Endothelial cell of umbilical vein (primary cell): ENCODE measurements around the gene CIB4. TPM values are rescaled to one million over a fixed set of nuclear protein-coding genes. Genes with fewer than 3 reads are reported as not detected.

Source experiments
- BruUV-seq: library from RNA; stranded (reverse); fragments of 400-500 nt; replicated peaks from 2 replicates; lab custom pipeline; 2021; lab: Mats Ljungman, UMichigan
- CTCF ChIA-PET: fragments of 300-600, 350-600 bp; sonication (Branson Sonifier 250); formaldehyde crosslinking; loops from one replicate; lab custom pipeline; 2021; ENCODE audit warnings: antibody characterized with exemption, inconsistent platforms; lab: Charles Lee
- POLR2A ChIA-PET: fragments of 300-600, 350-600 bp; sonication (Branson Sonifier 250); formaldehyde crosslinking; loops from one replicate; lab custom pipeline; 2021; ENCODE audit warnings: antibody characterized with exemption, inconsistent platforms; lab: Charles Lee
- DNase-seq: peaks from one replicate; pipeline ENCODE4 v3.0.0-alpha.2; 2011; ENCODE audit warnings: low read depth, low spot score
- FAIRE-seq: peaks from 2 replicates; lab custom pipeline; 2011; peaks lifted over from hg19 to GRCh38; lab: Jason Lieb, UNC
- H2AFZ ChIP-seq: 2 replicates; pipeline ENCODE4 v1.6.0; 2012; ENCODE audit warnings: low read depth, low read length, control low read depth, inconsistent platforms
- H3K27ac ChIP-seq: 2 replicates; pipeline ENCODE4 v1.5.1; 2011; ENCODE audit warnings: low read depth, mild to moderate bottlenecking, control low read depth, low read length, moderate library complexity; ENCODE audit not compliant: insufficient read depth
- H3K27me3 ChIP-seq, 2 experiments: 2 replicates each; pipeline versions ENCODE4 v1.6.0 to v1.6.1; 2011; ENCODE audit warnings: low read length in 2 of 2, mixed read lengths in 1 of 2; ENCODE audit not compliant: control insufficient read depth in 2 of 2, insufficient read depth in 2 of 2
- H3K36me3 ChIP-seq, 2 experiments: 2 replicates in 1 of 2; 3 replicates in 1 of 2; pipeline ENCODE4 v1.5.1; 2011; ENCODE audit warnings: low read length in 2 of 2, mild to moderate bottlenecking in 1 of 2, moderate library complexity in 1 of 2; ENCODE audit not compliant: control insufficient read depth in 2 of 2, insufficient read depth in 2 of 2; ENCODE audit errors: extremely low read depth in 1 of 2
- H3K4me1 ChIP-seq: 3 replicates; pipeline ENCODE4 v1.5.1; 2011; ENCODE audit warnings: mild to moderate bottlenecking, low read length; ENCODE audit not compliant: control insufficient read depth, insufficient read depth; ENCODE audit errors: extremely low read depth
- H3K4me2 ChIP-seq: 2 replicates; pipeline ENCODE4 v1.6.1; 2011; ENCODE audit warnings: low read length, control low read depth, mixed read lengths; ENCODE audit not compliant: insufficient read depth
- H3K4me3 ChIP-seq, 3 experiments: fragments of 200-600 bp in 1 of 3; sonication (generic), shearing (Covaris generic) in 1 of 3; replicated peaks in 1 of 3; 2 replicates each; pipeline ENCODE4 v1.5.1; 2011 to 2016; ENCODE audit warnings: control low read depth in 3 of 3, low read length in 3 of 3, mild to moderate bottlenecking in 2 of 3, inconsistent platforms in 1 of 3, low read depth in 1 of 3, moderate library complexity in 1 of 3; ENCODE audit not compliant: insufficient read depth in 1 of 3
- H3K79me2 ChIP-seq: 2 replicates; pipeline ENCODE4 v1.6.0; 2012; ENCODE audit warnings: low read length, inconsistent platforms; ENCODE audit not compliant: control insufficient read depth, insufficient read depth
- H3K9ac ChIP-seq: replicated peaks from 2 replicates; pipeline ENCODE3; 2011; ENCODE audit warnings: low read length, control low read depth; ENCODE audit not compliant: insufficient read depth; ENCODE audit errors: extremely low read depth
- H3K9me1 ChIP-seq: replicated peaks from 3 replicates; pipeline ENCODE4 v1.6.0; 2011; ENCODE audit warnings: mild to moderate bottlenecking, low read length; ENCODE audit not compliant: control insufficient read depth, insufficient read depth; ENCODE audit errors: extremely low read depth
- H3K9me3 ChIP-seq: replicated peaks from 2 replicates; pipeline ENCODE4 v1.5.1; 2012; ENCODE audit warnings: low read length, inconsistent platforms; ENCODE audit not compliant: control insufficient read depth, insufficient read depth
- H4K20me1 ChIP-seq: replicated peaks from 2 replicates; pipeline ENCODE3; 2011; ENCODE audit warnings: mild to moderate bottlenecking, low read length; ENCODE audit not compliant: control insufficient read depth, insufficient read depth; ENCODE audit errors: extremely low read depth
- CTCF ChIP-seq, 2 donors: IDR thresholded peaks; 1 replicate in 1 of 2; 2 replicates in 1 of 2; pipeline ENCODE4 v1.5.1; 2011; ENCODE audit warnings: low read length in 2 of 2, mild to moderate bottlenecking in 2 of 2, moderate library complexity in 2 of 2, control low read depth in 1 of 2, inconsistent platforms in 1 of 2, low read depth in 1 of 2; ENCODE audit not compliant: insufficient read depth in 1 of 2; ENCODE audit errors: extremely low read depth in 1 of 2
- EZH2 ChIP-seq: IDR thresholded peaks from 2 replicates; pipeline ENCODE4 v1.6.1; 2012; ENCODE audit warnings: borderline replicate concordance, low read depth, mild to moderate bottlenecking, moderate library complexity, low read length, inconsistent platforms; ENCODE audit not compliant: severe bottlenecking
- FOS ChIP-seq: IDR thresholded peaks from 2 replicates; pipeline ENCODE4 v1.6.1; 2011; ENCODE audit warnings: mild to moderate bottlenecking, low read length, moderate library complexity, borderline replicate concordance; ENCODE audit not compliant: insufficient read depth
- GATA2 ChIP-seq: IDR thresholded peaks from 2 replicates; pipeline ENCODE4 v1.7.0; 2011; ENCODE audit warnings: low read depth, mild to moderate bottlenecking, moderate library complexity, mixed read lengths, low read length; ENCODE audit not compliant: insufficient read length, insufficient read depth
- JUN ChIP-seq: IDR thresholded peaks from 2 replicates; pipeline ENCODE4 v1.6.1; 2011; ENCODE audit warnings: borderline replicate concordance, low read depth; ENCODE audit not compliant: insufficient read length, insufficient read depth
- MAX ChIP-seq: IDR thresholded peaks from 2 replicates; pipeline ENCODE4 v1.6.1; 2011; ENCODE audit not compliant: insufficient read depth, insufficient read length
- MYC ChIP-seq: IDR thresholded peaks from one replicate; pipeline ENCODE4 v1.6.1; 2011; ENCODE audit warnings: mild to moderate bottlenecking, low read depth, low read length
- POLR2A ChIP-seq: IDR thresholded peaks from 2 replicates; pipeline ENCODE4 v1.6.1; 2012; ENCODE audit warnings: low read depth, mild to moderate bottlenecking, control low read depth, low read length
- POLR2AphosphoS5 ChIP-seq: IDR thresholded peaks from 2 replicates; pipeline ENCODE4 v1.6.1; 2012; ENCODE audit warnings: low read depth, mild to moderate bottlenecking, control low read depth, low read length, moderate library complexity; ENCODE audit not compliant: insufficient read depth
- dilution Hi-C: fragments of 300-500 bp; cut with MboI; formaldehyde crosslinking; loops from one replicate; pipeline ENCODE4 v1.15.0; 2019; ENCODE audit warnings: low sequenced_read_pairs; ENCODE audit not compliant: extremely low pct_ligation_motif_present
- intact Hi-C: fragments of 100-400 bp; cut with micrococcal nuclease; formaldehyde crosslinking; loops from one replicate; pipeline ENCODE4 v1.10.0; 2022
- polyA plus RNA-seq, 4 experiments: library from polyadenylated mRNA; depleted of rRNA in 3 of 4; stranded (reverse) in 3 of 4; unstranded in 1 of 4; fragments of >200 nt; gene quantifications; 2 replicates each; pipeline versions ENCODE4 v1.2.1 to v1.2.3, GENCODE V29; 2011 to 2012; ENCODE audit warnings: missing spikeins in 1 of 4
- total RNA-seq: library from RNA; stranded (reverse); gene quantifications from 2 replicates; pipeline ENCODE4 v1.2.3, GENCODE V29; 2021

Gene CIB4
- total and polyA plus RNA-seq, 2 donors (not counting 3 experiments of a cell fraction or from before 2014, with no cell fraction given) = not detected

GRCh38 chr2:26536371-26537068 is 104.6 kb downstream of the CIB4 start:
- peaks cover 0 to 2% of the 10 kb centered on the region in 2 experiments for H3K27me3 ChIP-seq
- H3K36me3 ChIP-seq = no peaks in the 10 kb centered on the region
- no TSS peak for BruUV-seq
- H3K9me3 ChIP-seq = no peaks in the 10 kb centered on the region
- no peak overlapping the region for H3K9ac ChIP-seq
- no peaks in the 10 kb centered on the region for H3K9me1 ChIP-seq
- TF ChIP-seq GATA2 (no peak), JUN (no peak), CTCF (IDR thresholded peaks at IDR 0.05; ENCODE audit: extremely low read depth in 1 of 2, insufficient read depth in 1 of 2, low read depth in 1 of 2, low read length in 2 of 2) (no peak), POLR2A (no peak), POLR2AphosphoS5 (no peak), MAX (no peak), MYC (no peak), EZH2 (no peak), FOS (no peak)
- H3K4me3 ChIP-seq = no peak overlapping the region
- FAIRE-seq = no peak
- H3K4me1 ChIP-seq = no peaks in the 10 kb centered on the region
- H3K4me2 ChIP-seq = no peak overlapping the region
- no peak for DNase-seq
- CTCF ChIA-PET = interaction anchor here (2.0 kb wide), 1 partner anchor 41 kb away, joined by 4 read pairs; no protein-coding TSS in a partner anchor
- dilution Hi-C loops (no loop called here), intact Hi-C loops (no loop called here)
- H3K27ac ChIP-seq = no peak overlapping the region
- H4K20me1 ChIP-seq = no peaks in the 10 kb centered on the region
- no peak overlapping the region for H2AFZ ChIP-seq
- no peaks in the 10 kb centered on the region for H3K79me2 ChIP-seq
- POLR2A ChIA-PET = no interaction called here
